Measurements from ENCODE around the gene LCOR. TPM values are rescaled to one million over a fixed set of nuclear protein-coding genes. Genes with fewer than 3 reads are reported as not detected.

LCOR gene
- total RNA-seq, 2 donors from 2014 or later = 58.6 to 73.1 TPM

- no peak for DNase-seq
- H3K4me3 ChIP-seq = no peak overlapping the region
- H3K9ac ChIP-seq (ENCODE audit: low read depth in 2 of 2, low read length in 2 of 2) = no peak overlapping the region
- intact Hi-C loops (cut with DNase I) = no loop called here
- TF ChIP-seq CTCF (IDR thresholded peaks at IDR 0.05) = no peak
- H3K27ac ChIP-seq = no peak overlapping the region
- no peaks in the 10 kb centered on the region for H3K4me1 ChIP-seq
- H3K36me3 ChIP-seq = no peaks in the 10 kb centered on the region
- no peaks in the 10 kb centered on the region for H3K9me3 ChIP-seq
- no peaks in the 10 kb centered on the region for H3K27me3 ChIP-seq
These were observed 46.0 kb downstream of the LCOR start for GRCh38 chr10:96878057-96878456.

GRCh38 chr10:96880575-96880974, 48.5 kb downstream of the LCOR start:
- Histone ChIP-seq H3K27me3 (no peaks in the 10 kb centered on the region), H3K9me3 (no peaks in the 10 kb centered on the region), H3K4me3 (no peak overlapping the region), H3K4me1 (no peaks in the 10 kb centered on the region), H3K27ac (no peak overlapping the region), H3K36me3 (no peaks in the 10 kb centered on the region), H3K9ac (ENCODE audit: low read depth in 2 of 2, low read length in 2 of 2) (no peak overlapping the region)
- intact Hi-C loops (cut with DNase I) = no loop called here
- DNase-seq = no peak
- TF ChIP-seq CTCF (IDR thresholded peaks at IDR 0.05) = no peak

GRCh38 chr10:96889415-96890171, 57.5 kb downstream of the LCOR start:
- intact Hi-C loops (cut with DNase I) = no loop called here
- Histone ChIP-seq H3K4me3 (no peak overlapping the region), H3K9ac (ENCODE audit: low read depth in 2 of 2, low read length in 2 of 2) (no peak overlapping the region), H3K36me3 (no peaks in the 10 kb centered on the region), H3K4me1 (no peaks in the 10 kb centered on the region), H3K9me3 (no peaks in the 10 kb centered on the region), H3K27me3 (no peaks in the 10 kb centered on the region), H3K27ac (no peak overlapping the region)
- TF ChIP-seq CTCF (IDR thresholded peaks at IDR 0.05) = no peak
- DNase-seq = no peak

- no peak for DNase-seq
- Histone ChIP-seq H3K36me3 (no peaks in the 10 kb centered on the region), H3K27ac (no peak overlapping the region), H3K4me3 (no peak overlapping the region), H3K4me1 (no peaks in the 10 kb centered on the region), H3K27me3 (no peaks in the 10 kb centered on the region), H3K9me3 (no peaks in the 10 kb centered on the region), H3K9ac (ENCODE audit: low read depth in 2 of 2, low read length in 2 of 2) (no peak overlapping the region)
- TF ChIP-seq CTCF (IDR thresholded peaks at IDR 0.05) = no peak
- intact Hi-C loops (cut with DNase I) = no loop called here
These were observed 58.0 kb downstream of the LCOR start for GRCh38 chr10:96890172-96890513.

- intact Hi-C loops (cut with DNase I) = no loop called here
- Histone ChIP-seq H3K27me3 (no peaks in the 10 kb centered on the region), H3K27ac (no peak overlapping the region), H3K4me1 (no peaks in the 10 kb centered on the region), H3K36me3 (no peaks in the 10 kb centered on the region), H3K9ac (ENCODE audit: low read depth in 2 of 2, low read length in 2 of 2) (no peak overlapping the region), H3K4me3 (no peak overlapping the region), H3K9me3 (no peaks in the 10 kb centered on the region)
- DNase-seq = no peak
- TF ChIP-seq CTCF (IDR thresholded peaks at IDR 0.05) = no peak
These were observed 58.5 kb downstream of the LCOR start for GRCh38 chr10:96890580-96890979.

All from colonic mucosa (tissue), 4 donors.